ENCODE data around the gene ARSD. TPM values are rescaled to one million over a fixed set of nuclear protein-coding genes. Genes with fewer than 3 reads are reported as not detected.
"Not testable (repeated sequence)": the region's sequence is repeated elsewhere in the genome, so short reads cannot be mapped to it uniquely, and the experiment has no call there.

ARSD gene
- total RNA-seq, 2 donors from 2014 or later = 1.8 to 2.5 TPM

DNA sequence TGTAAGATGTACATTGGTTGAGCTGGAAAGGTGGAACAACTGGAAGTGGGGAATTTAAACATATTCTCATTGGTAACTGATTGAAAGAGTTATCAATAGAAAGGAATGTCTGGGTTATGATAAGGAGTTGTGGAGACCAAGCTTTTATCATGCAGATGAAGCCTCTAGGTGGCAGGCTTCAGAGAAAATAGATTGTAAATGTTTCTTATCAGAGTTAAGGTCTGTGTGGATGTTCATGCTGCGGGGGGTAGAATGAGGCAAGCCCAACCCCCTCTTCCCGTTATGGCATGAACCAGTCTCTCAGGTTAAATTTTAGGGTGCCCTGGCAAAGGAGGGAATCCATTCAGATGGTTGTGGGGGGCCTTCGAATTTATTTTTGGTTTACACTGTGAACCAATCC is 16.0 kb downstream of the ARSD start:
- H3K27me3 Mint-ChIP-seq = no peaks in the 10 kb centered on the region
- H3K9me3 Mint-ChIP-seq = no peaks in the 10 kb centered on the region
- H3K36me3 Mint-ChIP-seq (ENCODE audit: low read depth) = peaks cover 3% of the 10 kb centered on the region
- no peak for ATAC-seq (replicated peaks)
- H3K27ac Mint-ChIP-seq = no peak overlapping the region
- no peak overlapping the region for H3K4me3 Mint-ChIP-seq
- H3K4me1 Mint-ChIP-seq = no peaks in the 10 kb centered on the region

DNA sequence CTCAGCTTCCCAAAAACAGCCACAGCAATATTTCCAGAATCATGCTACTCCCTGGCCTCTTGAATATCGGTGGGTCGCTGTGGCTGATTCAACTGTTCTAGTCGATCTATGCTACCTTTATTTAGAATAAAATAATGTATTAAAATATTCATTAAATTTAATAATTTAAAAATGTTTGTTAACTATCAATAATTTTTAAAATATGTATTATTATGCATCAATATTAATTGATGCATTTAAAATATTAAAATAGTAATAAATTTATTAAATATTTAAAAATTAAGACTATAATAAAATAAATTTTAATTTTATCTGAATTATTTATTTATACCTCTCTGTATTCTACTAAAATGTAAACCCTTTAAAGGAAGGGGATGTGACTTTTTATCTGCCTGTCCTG is 19.0 kb downstream of the ARSD start:
- Mint-ChIP-seq H3K27ac (no peak overlapping the region), H3K4me1 (no peaks in the 10 kb centered on the region), H3K9me3 (peaks cover 3% of the 10 kb centered on the region), H3K4me3 (no peak overlapping the region), H3K27me3 (no peaks in the 10 kb centered on the region), H3K36me3 (ENCODE audit: low read depth) (peaks cover 8% of the 10 kb centered on the region)
- ATAC-seq (replicated peaks) = no peak

DNA sequence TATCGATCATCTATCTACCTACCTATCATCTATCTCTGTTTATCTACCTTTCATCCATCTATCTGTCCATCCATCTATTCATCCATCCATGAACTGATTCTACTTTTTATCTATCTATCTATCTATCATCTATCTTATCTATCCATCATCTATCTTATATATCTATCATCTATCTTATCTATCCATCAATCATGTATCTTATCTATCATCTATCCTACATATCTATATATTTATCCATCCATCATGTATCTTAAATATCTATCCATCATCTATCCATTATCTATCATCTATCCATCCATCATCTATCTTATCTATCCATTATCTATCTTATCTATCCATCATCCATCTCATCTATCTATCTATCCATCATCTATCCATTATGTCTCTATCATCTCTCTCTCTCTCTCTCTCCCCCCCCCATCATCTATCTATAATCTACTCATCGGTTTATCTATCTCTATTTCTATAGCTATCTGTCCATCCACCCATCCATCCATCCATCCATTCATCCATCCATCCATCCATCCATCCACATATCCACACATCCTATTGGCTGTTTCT is 20.9 kb downstream of the ARSD start:
- H3K27ac Mint-ChIP-seq = no peak overlapping the region

DNA sequence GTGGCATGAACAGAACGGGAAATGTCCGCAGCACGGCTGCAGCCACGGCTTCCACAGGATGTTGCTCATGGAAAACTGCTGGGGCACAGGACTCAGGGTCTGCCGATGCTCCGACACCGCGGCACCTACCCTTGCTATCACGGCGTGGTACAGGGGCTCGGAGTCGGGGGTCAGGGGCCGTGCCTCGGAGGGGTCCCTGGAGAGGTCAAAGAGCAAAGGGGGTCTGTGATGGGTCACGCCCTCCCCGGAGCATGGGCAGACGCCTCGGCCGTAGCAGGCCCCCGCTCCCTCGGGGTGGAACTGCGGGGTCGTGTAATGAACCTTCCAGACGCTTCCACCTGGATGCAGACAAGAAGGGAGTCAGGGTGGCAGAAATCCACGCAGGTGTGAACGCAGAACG is 21.8 kb downstream of the ARSD start:
- Mint-ChIP-seq H3K9me3 (peaks cover 3% of the 10 kb centered on the region), H3K4me1 (no peaks in the 10 kb centered on the region), H3K36me3 (ENCODE audit: low read depth) (peaks cover 8% of the 10 kb centered on the region), H3K27ac (no peak overlapping the region), H3K4me3 (no peak overlapping the region), H3K27me3 (no peaks in the 10 kb centered on the region)
- ATAC-seq (replicated peaks) = no peak

More for the DNA sequence above, 20.9 kb downstream of the ARSD start:
- ATAC-seq (replicated peaks) = no peak
- Mint-ChIP-seq H3K4me3 (no peak overlapping the region), H3K4me1 (no peaks in the 10 kb centered on the region), H3K36me3 (ENCODE audit: low read depth) (peaks cover 8% of the 10 kb centered on the region), H3K27me3 (no peaks in the 10 kb centered on the region), H3K9me3 (peaks cover 3% of the 10 kb centered on the region)

DNA sequence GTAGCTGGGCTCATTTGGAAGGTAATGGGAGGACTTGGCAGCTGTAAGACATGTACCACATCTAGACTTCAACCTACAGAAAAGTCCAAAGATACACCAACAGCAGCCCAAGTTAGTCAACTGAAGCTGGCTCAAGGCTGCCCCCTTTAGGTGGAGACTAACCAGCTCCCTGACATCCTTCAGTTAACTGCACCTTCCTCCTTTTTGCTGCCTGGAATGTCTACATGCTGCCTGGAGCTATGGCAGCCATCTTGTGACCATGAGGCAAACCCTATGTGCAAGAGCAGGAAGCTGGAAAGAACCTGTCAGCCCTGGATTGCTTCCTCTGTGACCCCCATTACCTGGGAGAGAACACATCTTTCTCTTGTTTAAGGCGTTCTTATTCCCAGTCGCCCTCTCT is 25.8 kb downstream of the ARSD start:
- Mint-ChIP-seq H3K36me3 (ENCODE audit: low read depth) (peaks cover 7% of the 10 kb centered on the region), H3K9me3 (peaks cover 3% of the 10 kb centered on the region), H3K4me3 (no peak overlapping the region), H3K4me1 (no peaks in the 10 kb centered on the region), H3K27ac (no peak overlapping the region), H3K27me3 (no peaks in the 10 kb centered on the region)
- no peak for ATAC-seq (replicated peaks)

DNA sequence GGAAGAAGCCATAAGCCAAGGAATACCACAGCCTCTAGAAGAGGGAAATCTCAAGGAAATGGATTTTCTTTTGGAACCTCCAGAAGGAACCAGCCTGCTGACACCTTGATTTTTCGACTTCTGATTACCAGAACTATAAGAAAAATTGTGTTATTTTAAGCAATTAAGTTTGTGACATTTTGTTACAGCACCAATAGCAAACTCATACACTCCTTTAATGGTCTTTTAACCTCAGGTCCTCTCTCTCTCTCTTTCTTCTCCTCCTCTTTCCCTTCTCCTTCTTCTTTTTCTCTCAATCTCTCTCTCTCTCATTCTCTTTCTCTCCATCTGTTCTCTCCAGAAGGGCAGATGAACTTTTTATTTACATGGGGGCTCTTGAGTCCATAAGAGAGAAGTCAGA is 26.3 kb downstream of the ARSD start:
- Mint-ChIP-seq H3K4me1 (no peaks in the 10 kb centered on the region), H3K27ac (no peak overlapping the region), H3K36me3 (ENCODE audit: low read depth) (peaks cover 2% of the 10 kb centered on the region), H3K4me3 (no peak overlapping the region), H3K9me3 (peaks cover under 1% of the 10 kb centered on the region), H3K27me3 (no peaks in the 10 kb centered on the region)
- no peak for ATAC-seq (replicated peaks)

DNA sequence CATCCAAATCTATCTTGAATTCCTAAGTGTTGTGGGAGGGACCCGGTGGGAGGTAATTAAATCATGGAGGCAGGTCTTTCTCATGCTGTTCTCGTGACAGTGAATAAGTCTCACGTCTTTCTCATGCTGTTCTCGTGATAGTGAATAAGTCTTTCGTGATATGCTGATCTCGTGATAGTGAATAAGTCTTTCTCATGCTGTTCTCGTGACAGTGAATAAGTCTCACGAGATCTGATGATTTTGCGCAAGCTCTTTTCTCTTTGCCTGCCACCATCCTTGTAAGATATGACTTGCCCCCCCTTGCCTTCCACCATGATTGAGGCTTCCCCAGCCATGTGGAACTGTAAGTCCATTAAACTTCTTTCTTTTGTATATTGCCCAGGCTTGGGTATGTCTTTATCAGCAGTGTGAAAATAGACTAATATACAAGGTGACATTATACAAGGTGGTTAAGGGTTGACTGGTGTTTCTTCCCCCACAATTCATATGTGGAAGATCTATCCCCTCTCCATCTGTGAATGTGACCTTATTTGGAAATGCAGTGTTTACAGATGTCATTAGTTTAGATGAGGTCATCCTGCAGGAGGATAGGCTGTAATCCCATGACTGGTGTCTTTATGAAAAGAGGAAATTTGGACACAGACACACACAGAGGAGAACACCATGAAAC is 27.6 kb downstream of the ARSD start:
- Mint-ChIP-seq H3K27ac (no peak overlapping the region), H3K27me3 (no peaks in the 10 kb centered on the region), H3K36me3 (ENCODE audit: low read depth) (no peaks in the 10 kb centered on the region), H3K9me3 (no peaks in the 10 kb centered on the region), H3K4me3 (no peak overlapping the region), H3K4me1 (no peaks in the 10 kb centered on the region)
- no peak for ATAC-seq (replicated peaks)

DNA sequence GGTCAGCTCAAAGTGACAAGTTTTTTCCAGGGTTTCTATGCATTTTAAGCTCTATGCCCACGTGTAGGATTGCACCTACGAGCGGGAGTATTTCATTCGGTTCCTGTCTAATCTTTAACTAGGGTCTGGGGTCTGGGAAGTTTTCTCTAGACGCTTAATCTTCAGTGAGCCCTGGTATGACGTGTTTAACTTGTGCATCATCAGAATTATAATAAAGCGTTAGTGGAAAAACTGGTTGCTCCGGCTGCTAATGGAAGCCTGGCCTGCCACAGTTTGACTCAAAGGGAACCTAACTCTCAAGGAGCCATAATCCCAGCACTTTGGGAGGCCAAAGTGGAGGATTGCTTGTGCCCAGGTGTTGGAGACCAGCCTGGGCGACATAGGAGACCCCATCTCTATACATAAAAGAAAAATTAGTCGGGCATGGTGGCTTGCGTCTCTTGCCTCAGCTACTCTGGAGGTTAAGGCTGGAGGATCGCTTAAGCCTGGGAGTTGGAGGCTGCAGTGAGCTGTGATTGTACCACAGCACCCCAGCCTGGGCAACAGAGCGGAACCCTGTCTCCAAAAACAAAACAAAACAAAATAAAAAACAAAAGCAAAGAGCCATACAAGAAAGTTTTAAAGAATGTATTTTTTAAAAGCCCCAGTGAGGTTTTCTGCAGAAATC is 30.2 kb downstream of the ARSD start:
- no peaks in the 10 kb centered on the region for H3K27me3 Mint-ChIP-seq
- no peaks in the 10 kb centered on the region for H3K9me3 Mint-ChIP-seq
- H3K4me1 Mint-ChIP-seq = no peaks in the 10 kb centered on the region
- H3K27ac Mint-ChIP-seq = no peak overlapping the region
- no peak for ATAC-seq (replicated peaks)
- H3K4me3 Mint-ChIP-seq = no peak overlapping the region
- H3K36me3 Mint-ChIP-seq (ENCODE audit: low read depth) = no peaks in the 10 kb centered on the region

DNA sequence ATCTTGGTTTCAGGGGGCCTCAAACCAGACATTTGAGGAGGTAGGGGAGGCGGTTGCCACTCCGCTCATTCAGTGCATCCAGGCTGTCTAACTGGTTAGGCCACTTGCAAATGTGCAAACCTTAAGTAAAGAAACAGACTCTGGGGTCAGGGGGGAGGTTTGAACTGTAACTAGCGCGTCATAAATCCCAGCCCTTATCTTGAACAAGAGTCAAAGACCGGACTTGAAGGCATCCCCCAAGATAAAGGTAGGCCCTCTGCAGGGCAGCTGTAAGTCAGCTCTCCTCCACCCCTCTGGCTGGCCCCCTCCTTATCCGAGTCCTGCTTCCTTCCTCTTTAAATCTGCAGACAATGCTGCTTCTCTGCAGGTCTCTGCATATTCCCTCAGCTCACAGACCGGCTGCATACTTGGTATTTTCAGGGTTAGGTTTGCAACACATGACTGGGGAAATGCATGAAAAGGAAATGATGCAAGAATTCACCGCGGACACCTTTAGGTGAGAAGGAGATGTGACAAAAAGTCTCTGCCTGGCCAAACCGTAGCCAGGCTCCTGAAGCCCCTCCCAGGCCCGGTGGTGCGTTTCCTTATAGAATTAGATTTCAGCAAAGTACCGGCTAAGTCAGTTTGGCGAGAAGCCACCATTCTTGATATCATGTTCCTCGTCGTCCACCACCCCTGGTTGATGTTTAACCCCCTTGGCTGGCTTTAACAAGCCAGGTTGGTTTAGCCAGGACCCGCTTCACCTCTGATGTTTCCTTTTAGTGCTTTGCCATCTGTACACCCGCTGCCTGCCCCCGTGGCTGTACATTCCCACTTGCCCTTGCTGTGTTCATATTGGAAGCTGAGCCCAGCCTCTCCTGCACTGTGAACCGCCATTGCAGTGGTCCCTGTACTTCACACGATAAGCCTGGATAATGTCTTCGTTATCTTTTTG is 31.2 kb downstream of the ARSD start:
- H3K4me3 Mint-ChIP-seq; H3K36me3 Mint-ChIP-seq (ENCODE audit: low read depth); H3K27ac Mint-ChIP-seq; ATAC-seq (replicated peaks); H3K4me1 Mint-ChIP-seq; H3K27me3 Mint-ChIP-seq; H3K9me3 Mint-ChIP-seq: not testable (repeated sequence)

DNA sequence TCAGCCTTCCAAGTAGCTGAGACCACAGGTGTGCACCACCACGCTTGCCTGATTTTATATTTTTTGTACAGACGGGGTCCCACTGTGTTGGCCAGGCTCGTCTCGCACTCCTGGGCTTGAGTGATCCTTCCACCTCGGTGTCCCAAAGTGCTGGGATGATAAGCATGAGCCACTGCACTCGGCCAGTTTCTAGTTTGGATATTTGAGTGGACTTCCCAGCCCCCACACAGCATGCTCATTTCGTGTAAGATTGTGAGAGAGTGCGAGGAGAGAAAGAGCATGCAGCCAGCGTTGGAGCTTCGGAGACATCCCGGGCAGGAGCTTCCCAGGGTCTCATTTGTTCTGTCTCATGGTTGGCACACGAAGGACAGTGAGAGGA is 31.8 kb downstream of the ARSD start:
- Mint-ChIP-seq H3K27me3 (no peaks in the 10 kb centered on the region), H3K4me1 (no peaks in the 10 kb centered on the region), H3K9me3 (no peaks in the 10 kb centered on the region), H3K4me3 (no peak overlapping the region), H3K36me3 (ENCODE audit: low read depth) (no peaks in the 10 kb centered on the region), H3K27ac (no peak overlapping the region)
- ATAC-seq (replicated peaks) = no peak

DNA sequence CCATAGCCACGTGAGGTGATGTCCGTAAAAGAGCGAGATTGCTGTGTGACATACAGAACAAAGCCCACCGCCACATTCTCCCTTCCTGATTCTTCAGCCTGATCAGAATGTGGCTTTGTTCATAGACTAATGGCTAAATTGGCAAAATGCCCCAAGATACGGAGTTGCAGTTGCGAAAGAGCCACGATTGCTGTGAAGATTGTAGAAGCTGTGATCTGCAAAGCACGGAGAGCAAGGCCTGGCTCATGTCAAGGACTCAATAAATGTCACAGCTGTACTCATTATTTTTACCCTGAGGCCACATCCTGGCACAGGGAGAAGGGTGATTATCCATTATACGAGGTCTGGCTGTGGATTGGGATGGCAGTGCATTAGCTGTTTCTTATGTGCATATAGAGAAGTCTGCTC is 34.2 kb downstream of the ARSD start:
- Mint-ChIP-seq H3K36me3 (ENCODE audit: low read depth) (no peaks in the 10 kb centered on the region), H3K9me3 (no peaks in the 10 kb centered on the region), H3K4me1 (no peaks in the 10 kb centered on the region), H3K27me3 (peaks cover 3% of the 10 kb centered on the region), H3K4me3 (no peak overlapping the region), H3K27ac (no peak overlapping the region)
- ATAC-seq (replicated peaks) = no peak

DNA sequence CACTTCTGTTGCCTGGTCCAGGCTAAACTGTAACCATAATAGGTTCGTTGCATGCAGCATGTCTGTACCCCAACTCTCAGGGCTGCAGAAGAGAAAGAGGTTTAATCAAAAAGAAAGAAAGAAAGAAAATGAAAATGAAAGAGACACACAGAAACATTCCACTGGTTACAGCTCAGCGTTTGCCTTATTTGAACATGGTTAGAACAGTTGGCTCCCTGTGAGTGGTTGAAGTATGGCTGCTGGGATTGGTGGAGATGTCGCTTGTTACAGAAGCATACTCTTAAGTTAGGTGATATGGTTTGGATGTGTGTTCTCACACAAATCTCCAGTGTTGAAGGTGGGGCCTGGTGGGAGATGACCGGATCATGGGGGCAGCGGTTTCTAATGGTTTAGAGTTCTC is 36.3 kb downstream of the ARSD start:
- no peaks in the 10 kb centered on the region for H3K36me3 Mint-ChIP-seq (ENCODE audit: low read depth)

DNA sequence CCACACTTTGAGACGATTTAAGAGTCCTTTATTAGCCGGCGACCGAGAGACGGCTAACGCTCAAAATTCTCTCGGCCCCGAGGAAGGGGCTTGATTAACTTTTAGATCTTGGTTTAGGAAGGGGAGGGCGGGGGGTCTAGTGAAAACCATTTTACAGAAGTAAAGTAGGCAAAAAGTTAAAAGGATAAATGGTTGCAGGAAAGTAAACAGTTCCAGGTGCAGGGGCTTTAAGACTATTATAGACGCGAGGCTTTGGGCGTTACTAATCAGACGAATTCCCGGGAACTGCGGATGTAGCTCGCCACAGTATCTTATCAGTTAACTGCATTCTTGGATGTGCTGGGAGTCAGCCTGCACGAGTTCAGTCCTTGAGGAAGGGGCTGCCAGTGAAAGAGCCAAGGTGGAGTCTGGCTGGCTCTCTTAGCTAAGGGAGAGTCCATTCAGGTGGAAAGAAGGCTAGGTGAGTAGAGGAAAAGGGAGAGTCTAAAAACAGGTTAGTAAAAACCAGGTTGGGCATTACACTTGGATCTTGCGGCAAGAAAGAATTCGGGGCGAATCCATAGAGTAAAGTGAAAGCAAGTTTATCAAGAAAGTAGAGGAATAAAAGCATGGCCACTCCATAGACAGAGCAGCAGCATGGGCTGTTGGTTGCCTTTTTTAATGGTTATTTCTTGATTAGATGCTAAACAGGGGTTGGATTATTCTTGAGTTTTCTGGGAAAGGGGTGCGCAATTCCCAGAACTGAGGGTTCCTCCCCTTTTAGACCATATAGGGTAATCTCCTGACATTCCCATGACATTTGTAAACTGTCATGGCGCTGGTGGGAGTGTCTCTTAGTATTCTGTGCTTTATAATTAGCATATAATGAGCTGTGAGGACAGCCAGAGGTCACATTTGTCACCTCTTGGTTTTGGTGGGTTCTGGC is 38.3 kb downstream of the ARSD start:
- not testable (repeated sequence) for H3K27ac Mint-ChIP-seq; ATAC-seq (replicated peaks); H3K4me1 Mint-ChIP-seq; H3K27me3 Mint-ChIP-seq; H3K36me3 Mint-ChIP-seq (ENCODE audit: low read depth); H3K9me3 Mint-ChIP-seq
- H3K4me3 Mint-ChIP-seq = peak overlapping the region; percentile 71

More for the DNA sequence above, 36.3 kb downstream of the ARSD start:
- ATAC-seq (replicated peaks) = no peak
- no peaks in the 10 kb centered on the region for H3K4me1 Mint-ChIP-seq
- H3K27me3 Mint-ChIP-seq = peaks cover 7% of the 10 kb centered on the region
- no peak overlapping the region for H3K27ac Mint-ChIP-seq
- no peaks in the 10 kb centered on the region for H3K9me3 Mint-ChIP-seq
- H3K4me3 Mint-ChIP-seq = no peak overlapping the region

All from activated T-helper 17 cell treated with anti-CD3 and anti-CD28 coated beads, Interleukin-2, amount 50 U/mL, for 72 hours (primary cell).